Body of pancreas (tissue), 4 donors: ENCODE results near the gene HIVEP2. TPM values are rescaled to one million over a fixed set of nuclear protein-coding genes. Genes with fewer than 3 reads are reported as not detected.

Experiments
- ATAC-seq: fragments of 150-250 bp; one replicate; pipeline ENCODE4 v1.9.1; 2016
- DNase-seq, 4 donors: peaks; one replicate each; pipeline ENCODE4 v3.0.0-alpha.2; 2019
- H3K27ac ChIP-seq, 4 donors: fragments of 200-600 bp; sonication (generic); 1 replicate in 3 of 4; 2 replicates in 1 of 4; pipeline versions ENCODE4 v1.5.1 to v1.6.1; 2016 to 2019; ENCODE audit warnings: mild to moderate bottlenecking in 1 of 4, mixed read lengths in 1 of 4, moderate library complexity in 1 of 4
- H3K27me3 ChIP-seq, 2 donors: fragments of 200-600 bp; sonication (generic); one replicate each; pipeline ENCODE4 v1.6.0; 2016; ENCODE audit warnings: mild to moderate bottlenecking in 1 of 2
- H3K36me3 ChIP-seq, 2 donors: fragments of 200-600 bp; sonication (generic); replicated peaks in 1 of 2; 2 replicates each; pipeline ENCODE4 v1.5.1; 2016; ENCODE audit warnings: low read depth in 2 of 2; ENCODE audit not compliant: insufficient read depth in 1 of 2
- H3K4me1 ChIP-seq: fragments of 200-600 bp; sonication (generic); one replicate; pipeline ENCODE4 v1.6.0; 2016
- H3K4me3 ChIP-seq, 2 donors: fragments of 200-600 bp; sonication (generic); 1 replicate in 1 of 2; 2 replicates in 1 of 2; pipeline ENCODE4 v1.5.1; 2016 to 2019
- H3K9me3 ChIP-seq, 3 donors: fragments of 200-600 bp; sonication (generic); 1 replicate in 2 of 3; 2 replicates in 1 of 3; pipeline ENCODE4 v1.5.1; 2016
- CTCF ChIP-seq, 7 experiments: fragments of 450-650 bp in 4 of 7; fragments of 200-600 bp in 3 of 7; sonication (generic) in 3 of 7; IDR thresholded peaks; one replicate each; pipeline ENCODE4 v1.5.1; 2016 to 2019; ENCODE audit warnings: antibody characterized with exemption in 7 of 7
- POLR2A ChIP-seq, 3 donors: fragments of 450-650 bp; IDR thresholded peaks; one replicate each; pipeline ENCODE4 v1.6.1; 2016; ENCODE audit warnings: antibody characterized with exemption in 3 of 3, mild to moderate bottlenecking in 2 of 3
- WGBS, 2 donors: methylation state at CpG; one replicate each; pipeline ENCODE4 v1.1.5; 2017; 5-methylcytosine and 5-hydroxymethylcytosine counted together
- intact Hi-C: fragments of 100-400 bp; cut with DNase I; formaldehyde crosslinking; loops from one replicate; pipeline ENCODE4 v1.15.1; 2023
- total RNA-seq, 2 donors: library from RNA; depleted of rRNA; stranded (reverse); fragments of >200 nt; gene quantifications; one replicate each; pipeline ENCODE4 v1.1.0, GENCODE V29; 2016

HIVEP2 gene
- total RNA-seq, 2 donors from 2014 or later: 11.2 to 16.5 TPM

GRCh38 chr6:142867355-142867801 is 77.6 kb downstream of the HIVEP2 start:
- intact Hi-C loops: no loop called here
- DNase-seq (no peak), ATAC-seq (no peak)
- 34 to 36% methylated on average over 4 of the region's 4 CpGs for WGBS, 2 donors
- Histone ChIP-seq H3K9me3 (no peaks in the 10 kb centered on the region), H3K4me3 (no peak overlapping the region), H3K27ac (peak overlapping the region in 3 of 4 donors; percentile 31 to 80 (median 44)), H3K4me1 (peaks cover 56% of the 10 kb centered on the region), H3K27me3 (no peaks in the 10 kb centered on the region), H3K36me3 (no peaks in the 10 kb centered on the region)
- TF ChIP-seq CTCF (IDR thresholded peaks at IDR 0.05) (no peak), POLR2A (IDR thresholded peaks at IDR 0.05) (no peak)

- TF ChIP-seq CTCF (IDR thresholded peaks at IDR 0.05) (no peak), POLR2A (IDR thresholded peaks at IDR 0.05) (no peak)
- Histone ChIP-seq H3K9me3 (no peaks in the 10 kb centered on the region), H3K27ac (no peak overlapping the region), H3K27me3 (no peaks in the 10 kb centered on the region), H3K4me3 (no peak overlapping the region), H3K4me1 (peaks cover 30% of the 10 kb centered on the region), H3K36me3 (no peaks in the 10 kb centered on the region)
- ATAC-seq (no peak), DNase-seq (no peak)
- intact Hi-C loops: no loop called here
- WGBS, 2 donors: 46 to 64% methylated on average over 2 of the region's 2 CpGs
These were observed 81.0 kb downstream of the HIVEP2 start for GRCh38 chr6:142863981-142864380.

- 72 to 81% methylated on average over 3 of the region's 3 CpGs for WGBS, 2 donors
- no peak for TF ChIP-seq POLR2A (IDR thresholded peaks at IDR 0.05)
- no peak for TF ChIP-seq CTCF (IDR thresholded peaks at IDR 0.05)
- no peak for ATAC-seq
- DNase-seq: no peak
- Histone ChIP-seq H3K4me3 (no peak overlapping the region), H3K27ac (no peak overlapping the region), H3K4me1 (peaks cover 7% of the 10 kb centered on the region), H3K36me3 (no peaks in the 10 kb centered on the region), H3K9me3 (no peaks in the 10 kb centered on the region), H3K27me3 (no peaks in the 10 kb centered on the region)
- intact Hi-C loops: no loop called here
These were observed 83.3 kb downstream of the HIVEP2 start for GRCh38 chr6:142861711-142862110.

- Histone ChIP-seq H3K27ac (no peak overlapping the region), H3K4me3 (no peak overlapping the region), H3K36me3 (no peaks in the 10 kb centered on the region), H3K4me1 (no peaks in the 10 kb centered on the region), H3K9me3 (no peaks in the 10 kb centered on the region), H3K27me3 (no peaks in the 10 kb centered on the region)
- 94 to 98% methylated on average over 6 of the region's 6 CpGs for WGBS, 2 donors
- TF ChIP-seq POLR2A (IDR thresholded peaks at IDR 0.05) (no peak), CTCF (IDR thresholded peaks at IDR 0.05) (no peak)
- no peak for DNase-seq
- no peak for ATAC-seq
- intact Hi-C loops: no loop called here
These were observed 84.5 kb downstream of the HIVEP2 start for GRCh38 chr6:142860498-142860897.

GRCh38 chr6:142857796-142858555 is 87.0 kb downstream of the HIVEP2 start:
- WGBS, 2 donors: 77 to 94% methylated on average over 8 to 9 of the region's 9 CpGs
- Histone ChIP-seq H3K27ac (no peak overlapping the region), H3K4me3 (no peak overlapping the region), H3K4me1 (peaks cover 11% of the 10 kb centered on the region), H3K36me3 (no peaks in the 10 kb centered on the region), H3K9me3 (no peaks in the 10 kb centered on the region), H3K27me3 (no peaks in the 10 kb centered on the region)
- DNase-seq (no peak), ATAC-seq (no peak)
- no peak for TF ChIP-seq CTCF (IDR thresholded peaks at IDR 0.05)
- TF ChIP-seq POLR2A (IDR thresholded peaks at IDR 0.05): no peak
- intact Hi-C loops: no loop called here
